HEK293 (cell line): ENCODE results near the gene BCR.
A peak's percentile ranks its signal among the peaks of the same experiment; 100 is the strongest.

Experiments
- CTCF ChIA-PET: fragments of 350-600 bp; formaldehyde crosslinking; extraction: SDS; loops from one replicate; lab custom pipeline; 2021; ENCODE audit warnings: antibody characterized with exemption; lab: Yijun Ruan, JAX
- POLR2A ChIA-PET: fragments of 300-600 bp; formaldehyde crosslinking; extraction: SDS; loops from one replicate; lab custom pipeline; 2020; ENCODE audit warnings: antibody characterized with exemption, inconsistent platforms; lab: Yijun Ruan, JAX
- H3K27ac ChIP-seq: fragments of 200-500 bp; sonication (Bioruptor generic); 2 replicates; pipeline ENCODE4 v1.5.1; 2014; ENCODE audit warnings: low read depth, low read length, control low read depth, inconsistent platforms; ENCODE audit errors: extremely low read depth
- H3K36me3 ChIP-seq, 2 experiments: fragments of 200-500 bp in 1 of 2; sonication (Bioruptor generic) in 1 of 2; 1 replicate in 1 of 2; 2 replicates in 1 of 2; pipeline ENCODE4 v1.5.1; 2014 to 2017; ENCODE audit warnings: inconsistent platforms in 2 of 2, low read length in 2 of 2; ENCODE audit not compliant: control insufficient read depth in 2 of 2, insufficient read depth in 1 of 2
- H3K4me1 ChIP-seq: fragments of 200-500 bp; sonication (Bioruptor generic); 2 replicates; pipeline ENCODE4 v1.5.1; 2014; ENCODE audit warnings: mild to moderate bottlenecking, low read length, inconsistent platforms; ENCODE audit not compliant: control insufficient read depth, insufficient read depth
- H3K4me3 ChIP-seq: 2 replicates; pipeline ENCODE4 v1.5.1; 2011; ENCODE audit warnings: low read depth, mild to moderate bottlenecking, control low read depth, low read length, moderate library complexity
- H3K9me3 ChIP-seq: fragments of 200-500 bp; sonication (Bioruptor generic); 2 replicates; pipeline ENCODE4 v1.5.1; 2014; ENCODE audit warnings: low read depth, low read length, inconsistent platforms; ENCODE audit not compliant: control insufficient read depth, insufficient read depth
- BCL11A ChIP-seq: fragments of 450-650 bp; formaldehyde crosslinking; IDR thresholded peaks from 2 replicates; pipeline ENCODE4 v1.5.1; 2016; ENCODE audit warnings: low read depth, missing biosample characterization, missing genetic modification characterization
- EGR2 ChIP-seq: fragments of 450-650 bp; formaldehyde crosslinking; IDR thresholded peaks from 2 replicates; pipeline ENCODE4 v1.5.1; 2016; ENCODE audit warnings: low read depth, missing biosample characterization, missing genetic modification characterization
- GLIS1 ChIP-seq: fragments of 450-650 bp; formaldehyde crosslinking; IDR thresholded peaks from 2 replicates; pipeline ENCODE4 v1.5.1; 2016; ENCODE audit warnings: missing biosample characterization, missing genetic modification characterization
- HOXA7 ChIP-seq: sonication (generic); formaldehyde crosslinking; IDR thresholded peaks from 2 replicates; pipeline ENCODE4 v1.8.1; 2022; ENCODE audit warnings: missing genetic modification reagents, borderline replicate concordance
- KLF9 ChIP-seq: fragments of 450-650 bp; formaldehyde crosslinking; IDR thresholded peaks from 2 replicates; pipeline ENCODE4 v1.5.1; 2016; ENCODE audit warnings: missing biosample characterization, missing genetic modification characterization, low read depth
- OVOL3 ChIP-seq: fragments of 450-650 bp; formaldehyde crosslinking; IDR thresholded peaks from 2 replicates; pipeline ENCODE4 v1.5.1; 2016; ENCODE audit warnings: missing biosample characterization, missing genetic modification characterization
- ZIC2 ChIP-seq: fragments of 450-650 bp; formaldehyde crosslinking; IDR thresholded peaks from 2 replicates; pipeline ENCODE4 v1.5.1; 2016; ENCODE audit warnings: missing biosample characterization, missing genetic modification characterization
- ZNF132 ChIP-seq: fragments of 450-650 bp; formaldehyde crosslinking; IDR thresholded peaks from 2 replicates; pipeline ENCODE4 v1.5.1; 2017; ENCODE audit warnings: missing biosample characterization, missing genetic modification characterization, borderline replicate concordance
- ZNF174 ChIP-seq: fragments of 450-650 bp; formaldehyde crosslinking; IDR thresholded peaks from 2 replicates; pipeline ENCODE4 v1.5.0; 2017; ENCODE audit warnings: missing biosample characterization, mild to moderate bottlenecking, missing genetic modification characterization
- ZNF221 ChIP-seq: fragments of 450-650 bp; formaldehyde crosslinking; IDR thresholded peaks from 2 replicates; pipeline ENCODE4 v1.5.1; 2017; ENCODE audit warnings: missing biosample characterization, missing genetic modification characterization, borderline replicate concordance
- ZNF292 ChIP-seq: fragments of 450-650 bp; formaldehyde crosslinking; IDR thresholded peaks from 2 replicates; pipeline ENCODE4 v1.5.1; 2016; ENCODE audit warnings: low read depth, missing biosample characterization, missing genetic modification characterization, borderline replicate concordance
- ZNF341 ChIP-seq: fragments of 450-650 bp; formaldehyde crosslinking; IDR thresholded peaks from 2 replicates; pipeline ENCODE4; 2016; ENCODE audit warnings: low read depth, missing biosample characterization, missing genetic modification characterization
- ZNF514 ChIP-seq: fragments of 450-650 bp; formaldehyde crosslinking; IDR thresholded peaks from 2 replicates; pipeline ENCODE4 v1.5.1; 2016; ENCODE audit warnings: missing biosample characterization, missing genetic modification characterization
- ZNF529 ChIP-seq: fragments of 450-650 bp; formaldehyde crosslinking; IDR thresholded peaks from 2 replicates; pipeline ENCODE4 v1.5.1; 2017; ENCODE audit warnings: missing genetic modification characterization, missing biosample characterization; ENCODE audit not compliant: insufficient replicate concordance
- ZNF585B ChIP-seq: fragments of 450-650 bp; formaldehyde crosslinking; IDR thresholded peaks from 2 replicates; pipeline ENCODE4 v1.5.1; 2016; ENCODE audit warnings: missing biosample characterization, missing genetic modification characterization
- ZNF629 ChIP-seq: fragments of 450-650 bp; formaldehyde crosslinking; IDR thresholded peaks from 2 replicates; pipeline ENCODE4 v1.5.1; 2017; ENCODE audit warnings: missing biosample characterization, missing genetic modification characterization
- ZNF692 ChIP-seq: fragments of 450-650 bp; formaldehyde crosslinking; IDR thresholded peaks from 2 replicates; pipeline ENCODE4 v1.5.1; 2016; ENCODE audit warnings: missing biosample characterization, missing genetic modification characterization
- ZNF76 ChIP-seq: fragments of 450-650 bp; formaldehyde crosslinking; IDR thresholded peaks from 2 replicates; pipeline ENCODE4; 2016; ENCODE audit warnings: low read depth, missing biosample characterization, missing genetic modification characterization, borderline replicate concordance
- ZNF837 ChIP-seq: fragments of 450-650 bp; formaldehyde crosslinking; IDR thresholded peaks from 2 replicates; pipeline ENCODE4 v1.5.1; 2016; ENCODE audit warnings: missing biosample characterization, missing genetic modification characterization
- ZNF843 ChIP-seq: fragments of 450-650 bp; formaldehyde crosslinking; IDR thresholded peaks from 2 replicates; pipeline ENCODE4 v1.5.1; 2016; ENCODE audit warnings: missing biosample characterization, missing genetic modification characterization
- TF ChIP-seq, protein P1 (sequence below): fragments of 450-650 bp; formaldehyde crosslinking; IDR thresholded peaks from 2 replicates; pipeline ENCODE4 v1.5.1; 2017; ENCODE audit warnings: missing biosample characterization, missing genetic modification characterization
- TF ChIP-seq, protein P2 (sequence below): fragments of 450-650 bp; formaldehyde crosslinking; IDR thresholded peaks from 2 replicates; pipeline ENCODE4 v1.5.1; 2017; ENCODE audit warnings: missing biosample characterization, missing genetic modification characterization

The BCR gene

GRCh38 chr22:23232094-23232905 is 52.0 kb downstream of the BCR start:
- CTCF ChIA-PET = interaction anchor here (0.6 to 0.8 kb wide), 4 partner anchors 50 to 1290 kb away, joined by 3 to 5 read pairs (median 4); no protein-coding TSS in a partner anchor
- no peak overlapping the region for H3K4me3 ChIP-seq
- H3K9me3 ChIP-seq = no peaks in the 10 kb centered on the region
- POLR2A ChIA-PET = no interaction called here
- H3K27ac ChIP-seq = no peak overlapping the region
- H3K4me1 ChIP-seq = no peaks in the 10 kb centered on the region
- peaks cover 0 to 4% of the 10 kb centered on the region in 2 experiments; a peak in 1 of 3 replicates for H3K36me3 ChIP-seq
- TF ChIP-seq ZNF76 (tag by site-specific recombination) = no peak

- CTCF ChIA-PET = interaction anchor here (0.9 kb wide), 1 partner anchor 50 kb away, joined by 3 read pairs; no protein-coding TSS in a partner anchor
Measured at GRCh38 chr22:23233084-23233531, 52.8 kb downstream of the BCR start.

DNA sequence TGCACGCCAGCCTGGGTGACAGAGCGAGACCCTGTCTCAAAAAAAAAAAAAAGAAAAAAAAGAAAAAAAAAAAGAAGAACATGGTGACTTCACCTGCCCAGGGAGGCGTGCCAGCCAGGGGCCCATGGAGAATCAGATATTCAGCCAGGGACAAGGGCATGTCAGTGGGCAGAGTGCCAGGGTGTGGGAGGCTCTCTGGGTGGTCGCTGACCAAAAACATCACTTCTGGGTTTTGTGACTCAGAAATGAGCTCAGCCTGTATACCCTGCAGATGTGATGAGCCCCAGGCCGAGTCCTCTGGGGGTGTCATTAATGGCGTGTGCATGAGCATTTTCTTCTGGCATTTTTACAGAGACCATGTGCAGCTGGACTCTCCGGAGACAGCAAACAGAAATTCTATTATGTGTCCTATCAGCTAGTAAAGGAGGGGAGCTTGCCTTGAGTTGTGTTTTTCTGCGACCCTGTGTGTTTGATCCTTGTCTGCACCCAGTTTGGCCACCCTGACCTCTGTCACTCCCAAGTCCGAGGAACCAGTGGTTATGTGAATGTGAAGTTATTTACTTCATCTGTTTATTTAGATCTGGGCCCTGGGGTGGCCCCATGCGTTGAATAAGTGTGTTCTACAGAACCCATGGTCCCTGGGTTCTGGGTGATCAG is 53.6 kb downstream of the BCR start:
- peaks cover 0 to 4% of the 10 kb centered on the region in 2 experiments; a peak in 1 of 3 replicates for H3K36me3 ChIP-seq
- no peak overlapping the region for H3K4me3 ChIP-seq
- H3K4me1 ChIP-seq = no peaks in the 10 kb centered on the region
- POLR2A ChIA-PET = no interaction called here
- H3K9me3 ChIP-seq = no peaks in the 10 kb centered on the region
- H3K27ac ChIP-seq = no peak overlapping the region
- CTCF ChIA-PET = interaction anchor here (0.9 kb wide), 2 partner anchors 9 to 51 kb away, joined by 3 read pairs; no protein-coding TSS in a partner anchor
- TF ChIP-seq ZIC2 (peak; percentile 63), ZNF514 (tag by site-specific recombination) (no peak), KLF9 (no peak), OVOL3 (tag by site-specific recombination) (no peak), ZNF132 (tag by site-specific recombination) (no peak), ZNF629 (tag by site-specific recombination) (0 out of 2 replicates have a peak, but pooled peaks have one; percentile 23), ZNF585B (tag by site-specific recombination) (no peak), ZNF76 (tag by site-specific recombination) (no peak), ZNF843 (tag by site-specific recombination) (no peak), BCL11A (tag by site-specific recombination) (no peak), ZNF292 (tag by site-specific recombination) (no peak), ZNF837 (tag by site-specific recombination) (no peak), HOXA7 (CRISPR knock-in tag) (no peak), GLIS1 (tag by site-specific recombination) (peak; percentile 94), EGR2 (peak; percentile 42; the same call in 1 of the 2 replicates), ZNF341 (tag by site-specific recombination) (no peak), ZNF529 (tag by site-specific recombination) (no peak), ZNF174 (tag by site-specific recombination) (no peak)
- TF ChIP-seq, protein P1, sequence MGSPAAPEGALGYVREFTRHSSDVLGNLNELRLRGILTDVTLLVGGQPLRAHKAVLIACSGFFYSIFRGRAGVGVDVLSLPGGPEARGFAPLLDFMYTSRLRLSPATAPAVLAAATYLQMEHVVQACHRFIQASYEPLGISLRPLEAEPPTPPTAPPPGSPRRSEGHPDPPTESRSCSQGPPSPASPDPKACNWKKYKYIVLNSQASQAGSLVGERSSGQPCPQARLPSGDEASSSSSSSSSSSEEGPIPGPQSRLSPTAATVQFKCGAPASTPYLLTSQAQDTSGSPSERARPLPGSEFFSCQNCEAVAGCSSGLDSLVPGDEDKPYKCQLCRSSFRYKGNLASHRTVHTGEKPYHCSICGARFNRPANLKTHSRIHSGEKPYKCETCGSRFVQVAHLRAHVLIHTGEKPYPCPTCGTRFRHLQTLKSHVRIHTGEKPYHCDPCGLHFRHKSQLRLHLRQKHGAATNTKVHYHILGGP = no peak
- TF ChIP-seq, protein P2, sequence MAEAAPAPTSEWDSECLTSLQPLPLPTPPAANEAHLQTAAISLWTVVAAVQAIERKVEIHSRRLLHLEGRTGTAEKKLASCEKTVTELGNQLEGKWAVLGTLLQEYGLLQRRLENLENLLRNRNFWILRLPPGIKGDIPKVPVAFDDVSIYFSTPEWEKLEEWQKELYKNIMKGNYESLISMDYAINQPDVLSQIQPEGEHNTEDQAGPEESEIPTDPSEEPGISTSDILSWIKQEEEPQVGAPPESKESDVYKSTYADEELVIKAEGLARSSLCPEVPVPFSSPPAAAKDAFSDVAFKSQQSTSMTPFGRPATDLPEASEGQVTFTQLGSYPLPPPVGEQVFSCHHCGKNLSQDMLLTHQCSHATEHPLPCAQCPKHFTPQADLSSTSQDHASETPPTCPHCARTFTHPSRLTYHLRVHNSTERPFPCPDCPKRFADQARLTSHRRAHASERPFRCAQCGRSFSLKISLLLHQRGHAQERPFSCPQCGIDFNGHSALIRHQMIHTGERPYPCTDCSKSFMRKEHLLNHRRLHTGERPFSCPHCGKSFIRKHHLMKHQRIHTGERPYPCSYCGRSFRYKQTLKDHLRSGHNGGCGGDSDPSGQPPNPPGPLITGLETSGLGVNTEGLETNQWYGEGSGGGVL (tag by site-specific recombination) = 0 out of 2 replicates have a peak, but pooled peaks have one; percentile 10

More at GRCh38 chr22:23233084-23233531, 52.8 kb downstream of the BCR start:
- TF ChIP-seq ZNF221 (tag by site-specific recombination) = no peak
- TF ChIP-seq ZNF692 (tag by site-specific recombination) = peak; percentile 49; the same call in 1 of the 2 replicates
- Histone ChIP-seq H3K9me3 (no peaks in the 10 kb centered on the region), H3K4me3 (no peak overlapping the region), H3K36me3 (peaks cover 0 to 4% of the 10 kb centered on the region in 2 experiments; a peak in 1 of 3 replicates), H3K27ac (no peak overlapping the region), H3K4me1 (no peaks in the 10 kb centered on the region)
- POLR2A ChIA-PET = no interaction called here
